Measurements from ENCODE around the gene MEX3C.

The MEX3C gene

DNA sequence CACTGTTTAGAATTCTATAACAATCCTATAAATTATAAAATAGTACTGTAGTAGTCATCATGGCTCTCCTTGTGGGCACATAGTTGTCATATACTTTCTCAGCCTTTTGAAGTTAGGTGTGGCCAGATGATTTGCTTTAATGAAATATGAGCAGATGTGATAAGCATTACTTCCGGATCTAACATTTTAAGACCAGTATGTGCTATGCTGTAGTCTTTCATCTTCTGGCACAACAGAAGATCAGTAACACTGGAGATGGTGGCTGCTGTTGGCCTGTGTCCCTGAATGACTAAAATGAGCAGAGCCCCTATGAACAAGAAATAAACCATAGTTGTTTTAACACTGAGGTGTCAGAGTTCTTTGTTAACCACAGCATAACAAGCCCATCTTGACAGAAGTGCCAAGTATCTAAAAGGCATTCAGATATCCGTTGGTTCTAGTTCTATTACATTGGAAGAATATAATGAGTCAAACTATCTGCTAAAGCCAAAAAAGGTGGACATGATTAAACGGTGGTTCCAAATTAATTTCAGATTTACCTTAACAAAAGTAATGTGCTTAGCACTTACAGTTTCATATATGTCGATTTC is 6.3 kb downstream of the MEX3C start:
- peak; percentile 22 for DNase-seq (ENCODE audit: low read depth)

DNA sequence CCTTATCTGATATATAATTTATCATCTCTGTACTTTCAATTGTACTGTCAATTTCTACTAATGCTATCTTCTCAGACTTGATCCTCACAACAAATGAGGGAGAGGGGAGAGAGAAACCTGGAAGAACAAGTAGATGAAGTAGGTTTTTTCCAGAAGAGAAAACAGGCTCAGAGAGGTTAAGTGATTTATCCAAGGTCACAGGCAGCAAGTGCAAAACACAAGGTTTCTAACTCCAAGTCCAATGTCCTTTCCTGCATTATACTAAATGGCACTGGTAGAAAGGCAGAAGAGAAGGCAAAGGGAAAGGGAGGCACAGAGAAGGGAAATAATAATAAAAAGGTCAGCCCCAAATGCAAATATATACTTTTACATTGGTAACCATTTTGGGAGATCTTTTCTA is 7.5 kb downstream of the MEX3C start:
- no peak for DNase-seq (ENCODE audit: low read depth)

DNA sequence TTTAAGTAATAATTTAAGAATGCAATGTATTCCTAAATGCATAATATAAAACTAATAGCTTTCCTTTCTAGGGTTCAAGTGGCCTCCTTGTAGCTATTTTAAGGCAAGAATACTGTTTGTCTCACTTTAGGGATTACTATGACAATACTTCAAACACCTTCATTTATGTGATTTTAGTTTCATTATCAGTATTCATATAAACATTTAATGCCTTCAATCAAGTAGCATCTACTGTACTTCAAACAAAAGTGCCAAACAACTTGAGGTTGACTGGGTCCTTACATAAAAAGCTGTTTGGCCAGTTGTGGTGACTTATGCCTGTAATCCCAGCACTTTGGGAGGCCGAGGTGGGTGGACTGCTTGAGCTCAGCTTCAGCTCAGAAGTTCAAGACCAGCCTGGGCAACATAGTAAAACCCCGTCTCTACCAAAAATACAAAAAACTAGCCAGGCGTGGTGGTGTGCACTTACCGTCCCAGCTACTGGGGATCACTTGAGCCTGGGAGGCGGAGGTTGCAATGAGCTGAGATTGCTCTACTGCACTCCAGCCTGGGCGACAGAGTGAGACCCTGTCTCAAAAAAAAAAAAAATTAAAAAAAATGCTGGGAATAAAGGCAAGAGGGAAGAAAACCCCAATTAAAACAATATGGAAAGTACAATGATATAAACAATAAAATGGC is 9.3 kb downstream of the MEX3C start:
- DNase-seq (ENCODE audit: low read depth), result no peak

DNA sequence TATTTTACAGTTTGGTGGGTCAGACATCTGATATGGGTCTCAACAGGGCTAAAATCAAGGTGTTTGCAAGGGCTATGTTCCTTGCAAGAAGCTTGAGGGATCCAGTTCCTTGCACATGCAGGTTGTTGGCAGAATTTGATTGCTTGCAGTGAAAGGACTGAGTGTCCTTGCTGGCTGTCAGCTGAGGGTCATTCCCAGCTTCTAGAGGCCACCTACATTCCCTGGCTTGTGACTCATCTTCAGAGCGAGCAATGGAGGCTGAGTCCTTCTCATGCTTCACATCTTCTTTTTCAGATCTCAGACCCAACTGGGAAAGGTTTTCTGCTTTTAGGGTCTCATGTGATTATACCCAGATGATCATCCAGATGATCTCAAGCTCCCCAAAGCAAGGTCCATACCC is 12.4 kb downstream of the MEX3C start:
- peak; percentile 47 for DNase-seq (ENCODE audit: low read depth)

DNA sequence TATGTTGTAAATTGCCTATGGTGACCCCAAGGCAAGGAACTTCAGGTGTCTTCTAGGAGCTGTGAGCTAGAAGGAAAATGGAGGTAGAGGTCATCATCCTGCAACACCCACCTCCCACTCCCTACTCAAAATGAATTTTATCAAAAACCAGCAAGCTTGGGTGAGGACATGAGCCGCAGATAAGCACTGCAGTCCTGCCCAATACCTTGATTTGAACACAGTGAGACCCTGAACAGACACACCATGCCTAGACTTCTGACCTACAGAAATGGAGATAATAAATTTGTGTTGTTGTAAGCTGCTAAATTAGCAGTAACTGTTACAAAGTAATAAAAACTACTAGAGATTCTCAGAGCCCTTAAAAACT is 13.4 kb downstream of the MEX3C start:
- DNase-seq (ENCODE audit: low read depth), result no peak

DNA sequence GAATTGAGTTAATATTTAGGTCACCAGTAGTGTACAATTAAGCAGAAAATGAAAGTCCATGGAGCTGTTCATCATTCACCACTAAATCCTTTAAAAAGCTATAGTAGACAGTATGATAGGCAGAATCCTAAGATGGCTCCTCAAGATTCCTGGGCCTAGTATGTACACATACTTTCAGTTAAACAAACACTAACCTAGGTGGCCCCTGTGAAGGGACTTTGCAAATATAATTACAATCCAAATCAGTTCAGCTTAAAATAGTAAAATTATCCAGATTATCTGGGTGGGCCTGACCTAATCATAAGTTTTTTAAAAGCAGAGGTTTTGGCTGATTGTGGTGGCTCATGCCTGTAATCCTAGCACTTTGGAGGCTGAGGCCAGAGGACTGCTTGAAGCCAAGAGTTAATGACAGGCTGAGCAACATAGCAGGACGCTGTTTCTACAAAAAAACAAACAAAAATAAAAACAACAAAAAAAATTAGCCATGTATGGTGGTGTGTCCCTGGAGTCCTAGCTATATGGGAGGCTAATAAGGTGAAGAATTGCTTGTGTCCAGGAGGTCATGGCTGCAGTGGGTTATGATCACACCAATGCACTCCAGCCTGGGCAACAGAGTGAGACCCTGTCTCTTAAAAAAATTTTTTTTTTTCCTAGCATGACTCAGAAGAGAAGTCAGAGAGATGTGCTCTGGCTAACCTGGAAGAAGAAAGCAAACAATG is 13.9 kb downstream of the MEX3C start:
- no peak for DNase-seq (ENCODE audit: low read depth)

DNA sequence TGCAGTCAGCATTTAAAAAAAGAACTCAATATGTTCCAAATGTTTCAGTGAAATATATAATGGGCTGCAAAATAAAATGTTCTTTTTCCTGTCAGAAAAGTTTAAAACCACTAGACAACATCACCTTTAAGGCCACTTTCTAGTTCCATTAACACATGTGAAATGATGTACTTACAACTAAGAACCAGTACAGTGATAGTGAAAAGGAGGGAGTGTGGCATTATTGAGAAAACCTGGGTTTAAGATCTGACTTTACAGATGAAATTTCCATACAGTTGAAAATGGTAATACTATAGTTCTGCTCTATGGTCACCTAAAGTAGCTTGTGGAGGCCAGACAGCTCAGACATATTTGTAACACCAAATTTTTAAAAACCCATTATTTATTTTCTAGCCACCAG is 14.7 kb downstream of the MEX3C start:
- no peak for DNase-seq (ENCODE audit: low read depth)

DNA sequence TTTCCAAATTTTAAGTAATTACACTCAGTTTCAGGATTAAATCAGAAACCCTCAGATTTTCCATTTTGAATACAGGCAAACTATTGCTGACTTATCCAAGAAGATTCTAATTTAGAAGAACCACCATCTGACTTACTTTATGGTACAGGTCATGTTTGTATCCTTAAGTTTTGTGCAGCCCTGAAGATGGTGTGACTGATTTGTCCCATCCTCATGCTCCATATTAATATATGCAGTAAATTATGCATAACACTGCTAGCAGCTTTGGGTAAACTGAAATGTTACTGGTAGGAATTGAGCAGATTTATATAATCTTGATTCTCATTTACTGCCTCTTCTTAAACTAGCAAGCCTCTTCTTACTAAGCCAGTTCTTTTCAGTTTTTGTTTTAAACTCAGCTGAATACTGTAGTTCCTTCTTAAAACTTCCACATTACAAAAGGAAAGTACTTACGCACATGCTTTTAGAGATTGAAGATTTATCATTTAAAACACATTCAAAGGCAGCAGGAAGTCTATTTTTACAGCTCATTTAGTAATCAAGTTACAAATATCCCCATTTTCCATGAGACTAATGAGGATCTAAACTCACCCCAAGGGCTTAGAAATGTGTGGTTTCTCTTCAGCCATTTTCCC is 25.7 kb downstream of the MEX3C start:
- DNase-seq (ENCODE audit: low read depth), result no peak

DNA sequence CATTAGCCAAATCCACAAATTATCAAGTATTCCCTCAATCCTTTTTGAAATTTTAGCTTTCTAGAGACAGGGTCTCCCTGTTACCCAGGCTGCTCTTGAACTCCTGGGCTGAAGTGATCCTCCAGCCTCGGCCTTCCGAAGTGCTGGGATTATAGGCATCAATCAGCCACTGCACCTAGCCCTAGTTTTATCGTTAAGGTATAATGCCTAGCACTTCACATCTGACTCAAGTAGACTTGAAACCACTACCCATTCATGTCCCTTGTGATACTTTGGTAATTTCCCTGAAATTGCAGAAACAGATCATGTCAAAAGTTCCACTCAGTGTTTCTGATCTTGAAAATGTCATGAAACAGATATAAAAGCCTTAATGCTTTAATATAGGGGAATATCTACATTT is 26.3 kb downstream of the MEX3C start:
- DNase-seq (ENCODE audit: low read depth), result no peak

DNA sequence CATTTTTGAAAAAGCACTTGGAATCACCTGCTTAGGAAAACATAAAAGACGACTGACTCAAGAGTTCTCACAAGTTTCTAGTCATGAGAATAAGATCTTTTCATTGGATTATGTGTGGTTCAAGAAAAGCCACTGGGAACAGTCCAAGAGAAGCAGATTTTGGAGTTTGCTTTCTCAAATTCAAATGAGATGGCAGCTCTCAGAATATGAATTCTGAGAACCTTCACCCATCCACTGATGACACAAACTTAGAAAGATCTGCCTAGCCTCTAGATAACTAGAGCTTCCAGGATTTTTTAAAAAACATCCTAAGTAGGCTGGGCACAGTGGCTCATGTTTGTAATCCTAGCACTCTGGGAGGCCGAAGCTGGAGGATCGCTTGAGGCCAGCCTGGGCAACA is 26.8 kb downstream of the MEX3C start:
- no peak for DNase-seq (ENCODE audit: low read depth)

DNA sequence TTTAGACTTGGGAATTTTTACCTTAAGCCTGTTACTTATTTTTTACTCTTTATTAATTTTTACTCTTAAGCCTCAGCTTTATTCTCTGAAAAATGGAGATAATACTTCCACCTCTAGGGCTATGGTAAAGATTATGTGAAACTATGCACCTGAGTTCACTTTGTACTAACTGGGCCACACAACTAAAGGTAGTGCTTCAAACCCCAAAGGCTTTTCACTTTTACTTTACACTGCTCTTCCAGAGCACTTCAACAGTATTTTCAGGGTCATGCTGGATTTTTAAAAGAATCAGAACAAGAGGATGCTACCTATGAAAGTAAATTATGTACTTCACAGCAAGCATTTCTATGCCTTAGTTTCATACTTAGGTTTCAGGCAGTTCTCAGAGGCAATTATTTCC is 27.8 kb downstream of the MEX3C start:
- DNase-seq (ENCODE audit: low read depth), result no peak

DNA sequence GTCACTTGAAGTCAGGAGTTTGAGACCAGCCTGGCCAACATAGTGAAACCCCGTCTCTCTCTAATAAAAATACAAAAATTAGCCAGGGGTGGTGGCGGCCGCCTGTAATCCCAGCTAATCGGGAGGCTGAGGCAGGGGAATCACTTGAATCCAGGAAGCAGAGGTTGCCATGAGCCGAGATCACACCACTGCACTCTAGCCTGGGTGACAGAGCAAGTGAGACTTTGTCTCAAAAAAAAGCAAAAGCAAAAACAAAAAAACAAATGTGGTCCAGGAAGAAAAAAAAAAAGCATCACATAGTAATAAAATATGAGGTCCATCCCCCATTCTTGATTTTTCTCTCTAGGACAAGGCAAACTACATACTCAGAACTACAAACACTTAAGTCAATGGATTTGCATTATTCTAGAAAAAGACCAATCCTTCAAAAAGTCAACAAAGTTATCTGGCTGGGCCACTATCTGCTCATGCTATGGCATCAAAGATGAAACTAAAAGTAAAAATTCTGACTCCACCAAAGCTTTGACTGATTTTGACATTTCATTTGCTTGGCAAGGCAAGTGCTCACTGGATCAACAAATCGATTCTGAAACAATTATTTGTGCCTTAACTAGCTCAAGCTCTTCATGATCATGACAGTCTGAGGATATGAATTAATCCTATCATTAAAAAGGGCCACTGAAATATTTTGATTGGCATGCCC is 28.4 kb downstream of the MEX3C start:
- no peak for DNase-seq (ENCODE audit: low read depth)

DNA sequence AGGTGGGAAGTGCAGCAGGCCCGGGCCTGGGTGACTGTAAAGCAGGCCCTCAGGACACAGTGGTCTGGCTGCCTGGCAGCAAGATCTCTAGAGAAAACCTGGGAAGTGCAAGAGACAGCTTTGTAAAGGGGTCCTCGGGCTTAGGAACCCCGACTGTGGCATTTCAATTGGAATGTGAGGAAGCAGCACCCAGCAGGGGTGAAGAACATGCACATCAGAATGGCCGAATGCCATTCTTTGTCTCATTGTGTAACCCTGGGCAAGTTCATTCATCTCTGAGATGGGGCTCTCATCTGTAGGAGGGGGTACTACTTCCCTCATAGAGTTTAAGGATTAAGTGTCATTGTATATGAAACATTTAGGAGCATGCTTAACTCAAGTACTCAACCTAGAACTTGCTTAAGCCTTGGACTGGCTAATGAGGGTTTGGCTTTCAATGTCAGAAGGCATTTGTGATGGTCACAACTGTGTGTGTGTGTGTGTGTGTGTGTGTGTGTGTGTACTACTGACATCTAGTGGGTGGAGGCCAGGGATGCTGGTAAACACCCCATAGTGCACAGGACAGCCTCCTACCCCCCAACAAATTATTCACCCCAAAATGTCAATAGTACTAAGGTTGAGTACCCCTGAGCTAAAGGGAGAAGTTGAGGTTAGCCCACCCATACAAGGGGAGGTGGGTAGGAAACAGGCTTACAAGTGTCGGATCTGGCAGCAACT is 29.3 kb downstream of the MEX3C start:
- DNase-seq (ENCODE audit: low read depth), result no peak

DNA sequence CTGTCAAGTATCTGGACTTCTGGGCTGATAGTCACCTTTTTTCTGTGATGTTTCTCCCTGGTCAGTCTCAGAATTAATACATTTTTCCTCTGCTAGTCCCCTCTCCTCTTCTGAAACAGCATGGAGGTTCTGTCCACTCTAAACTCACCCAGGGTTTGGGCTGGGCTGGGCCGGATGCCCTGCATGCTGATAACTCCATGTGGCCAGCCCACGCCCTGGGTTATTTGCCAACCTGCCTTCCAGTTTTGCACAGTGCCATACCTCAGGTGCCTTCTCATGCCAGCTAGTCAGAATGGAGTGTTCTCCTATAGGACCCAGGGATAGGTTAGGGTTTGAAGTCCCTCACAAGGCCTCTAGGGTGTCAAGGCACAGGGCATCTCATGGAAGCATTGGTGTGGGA is 32.2 kb downstream of the MEX3C start:
- no peak for DNase-seq (ENCODE audit: low read depth)

DNA sequence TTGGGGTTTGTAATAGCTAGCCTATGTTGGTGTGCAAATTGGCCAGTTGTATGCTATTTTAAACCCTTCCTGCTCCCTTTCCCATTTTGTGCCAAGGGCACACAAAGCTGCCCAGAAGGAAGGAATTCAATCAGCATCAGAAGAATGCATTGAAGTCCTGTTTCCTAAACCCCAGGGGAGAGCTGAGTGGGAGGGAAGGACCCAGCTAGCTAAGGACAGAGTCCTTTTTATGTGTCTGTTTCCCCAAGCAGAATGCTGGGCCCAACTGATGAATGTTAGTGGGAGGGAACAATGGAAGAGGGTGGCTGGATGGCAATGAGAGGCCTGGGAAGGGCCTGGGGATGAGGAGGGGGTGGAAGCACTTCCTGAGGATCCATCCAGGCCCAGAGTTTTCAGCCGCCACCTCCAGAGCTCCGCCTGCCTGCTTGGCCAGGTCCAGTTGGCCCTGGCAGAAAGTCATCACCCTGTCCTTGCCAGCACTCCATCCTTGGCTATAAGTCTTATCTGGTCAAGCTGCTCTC is 32.7 kb downstream of the MEX3C start:
- peak; percentile 16 for DNase-seq (ENCODE audit: low read depth)

DNA sequence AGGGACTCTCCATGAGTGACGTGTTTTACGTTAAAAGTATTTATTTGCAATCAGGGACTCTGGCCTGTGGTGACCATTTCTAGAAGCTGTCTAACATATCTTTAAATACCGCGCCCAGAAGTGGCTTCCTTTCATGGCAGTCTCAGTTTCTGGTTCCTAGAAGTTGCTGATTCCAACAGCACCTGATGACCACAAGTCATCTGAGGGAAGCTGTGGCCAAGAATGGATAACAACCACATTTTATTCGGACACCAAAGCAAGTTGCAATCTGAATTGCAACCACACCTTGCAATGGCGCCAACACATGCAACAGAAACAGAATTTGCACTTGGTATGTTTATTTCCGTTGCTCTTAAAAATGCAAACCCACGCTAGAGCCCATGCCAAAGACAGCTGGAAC is 33.1 kb downstream of the MEX3C start:
- no peak for DNase-seq (ENCODE audit: low read depth)

DNA sequence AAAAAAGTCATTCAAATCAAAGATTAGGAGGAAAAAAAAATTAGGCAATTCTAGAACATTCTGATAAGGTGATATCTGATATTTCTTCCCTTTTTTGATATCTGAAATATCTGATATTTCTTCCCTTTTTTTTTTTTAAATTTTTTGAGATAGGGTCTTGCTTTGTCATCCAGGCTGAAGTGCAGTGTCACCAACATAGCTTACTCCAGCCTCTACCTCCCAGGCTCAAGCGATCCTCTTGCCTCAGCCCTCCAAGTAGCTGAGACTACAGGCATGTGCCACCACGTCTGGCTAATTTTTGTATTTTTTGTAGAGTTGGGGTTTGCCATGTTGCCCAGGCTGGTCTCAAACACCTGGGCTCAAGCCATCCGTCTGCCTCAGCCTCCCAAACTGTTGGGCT is 33.9 kb downstream of the MEX3C start:
- no peak for DNase-seq (ENCODE audit: low read depth)

DNA sequence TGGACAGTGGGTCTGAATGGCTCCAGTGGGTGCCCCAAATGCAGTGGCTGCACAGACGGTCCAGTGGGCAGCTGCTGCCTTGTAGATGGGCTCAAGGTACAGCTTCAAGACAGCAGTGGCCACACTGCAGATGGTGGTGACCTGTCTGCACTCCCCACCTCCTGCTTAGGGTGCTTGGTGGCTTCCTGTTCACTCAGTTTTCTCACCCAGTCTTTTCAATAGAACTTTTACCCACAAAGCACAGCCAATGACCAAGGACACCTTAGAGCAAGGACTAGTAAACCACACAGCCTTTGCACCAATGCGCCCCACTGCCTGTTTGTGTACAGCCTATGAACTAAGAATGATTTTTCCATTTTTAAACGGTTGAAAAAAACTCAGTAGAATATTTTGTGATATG is 34.9 kb downstream of the MEX3C start:
- DNase-seq (ENCODE audit: low read depth), result no peak

DNA sequence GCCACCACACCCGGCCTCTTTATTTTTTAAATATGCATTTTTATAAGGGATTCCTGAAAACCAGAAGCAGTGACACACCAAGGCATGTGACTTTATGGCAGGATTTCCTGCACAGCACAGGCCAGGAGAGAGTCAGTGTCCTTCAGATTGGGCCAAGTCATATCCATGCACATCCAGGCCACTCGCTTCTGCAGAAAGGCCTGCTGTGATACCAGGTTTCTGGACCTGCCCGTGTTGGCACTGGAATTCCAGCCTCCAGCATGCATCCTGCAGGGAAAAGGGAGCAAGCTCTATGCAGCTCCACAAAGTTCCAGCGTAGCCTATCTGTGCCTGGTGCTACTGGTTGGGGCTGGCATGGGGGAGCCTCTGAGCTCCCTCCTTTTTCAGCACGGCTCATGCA is 36.8 kb downstream of the MEX3C start:
- no peak for DNase-seq (ENCODE audit: low read depth)

DNA sequence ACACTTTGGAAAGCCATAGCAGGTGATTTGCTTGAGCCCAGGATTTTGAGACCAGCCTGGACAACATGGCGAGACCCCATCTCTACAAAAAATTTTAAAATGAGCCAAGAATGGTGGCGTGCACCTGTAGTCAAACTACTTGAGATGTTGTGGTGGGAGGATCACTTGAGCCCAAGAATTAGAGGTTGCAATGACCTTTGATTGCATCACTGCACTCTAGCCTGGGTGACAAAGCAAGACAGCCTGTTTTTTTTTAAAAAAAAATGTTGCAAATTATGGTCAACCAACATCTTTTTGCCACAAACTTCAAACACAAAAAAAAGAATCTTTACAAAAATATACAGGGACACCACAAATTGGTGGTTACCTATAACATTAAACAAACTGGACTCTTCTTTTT is 40.3 kb downstream of the MEX3C start:
- DNase-seq (ENCODE audit: low read depth), result no peak

DNA sequence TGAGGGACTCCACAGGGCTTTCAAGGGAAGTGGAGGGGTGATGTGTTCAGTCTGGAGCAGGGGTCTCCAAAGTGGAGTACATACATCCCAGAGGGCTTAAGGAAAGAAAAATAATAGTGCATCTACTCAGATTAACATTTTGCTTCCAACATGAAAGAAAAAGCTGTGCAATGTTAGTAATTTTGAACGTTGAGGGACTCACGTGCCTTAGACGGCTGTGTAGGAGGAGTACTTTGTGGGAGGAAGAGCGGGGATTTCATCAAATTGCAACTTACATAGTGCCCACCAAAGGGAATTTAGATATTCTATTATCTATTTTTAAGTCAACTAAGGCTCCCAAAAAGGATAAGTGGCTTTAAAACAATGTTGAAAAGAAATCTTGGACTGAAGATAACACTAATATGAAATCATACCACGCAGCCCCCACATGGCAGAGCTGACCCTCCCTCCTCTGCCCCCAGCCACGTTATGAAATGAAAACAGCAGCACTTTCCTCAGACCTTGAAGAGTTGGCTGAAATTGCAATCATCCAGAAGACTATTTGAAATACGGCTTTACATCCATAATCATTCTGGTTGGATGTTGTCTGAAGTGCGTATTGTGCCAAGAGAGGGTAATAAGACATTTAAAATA is 42.9 kb downstream of the MEX3C start:
- DNase-seq (ENCODE audit: low read depth), result no peak
